C4-2B (cell line): Measurements from ENCODE around the gene FADS2.

ENCODE experiments used
- H3K27ac ChIP-seq: fragments of 450-650 bp; 2 replicates; pipeline ENCODE4 v1.5.1; 2017
- ZFX ChIP-seq: fragments of 450-650 bp; IDR thresholded peaks from 2 replicates; pipeline ENCODE4 v1.6.1; 2017
- TF ChIP-seq, protein P1 (sequence below): fragments of 450-650 bp; conservative IDR thresholded peaks from 2 replicates; pipeline ENCODE4 v1.5.1; 2017; ENCODE audit warnings: mild to moderate bottlenecking

FADS2 gene

DNA sequence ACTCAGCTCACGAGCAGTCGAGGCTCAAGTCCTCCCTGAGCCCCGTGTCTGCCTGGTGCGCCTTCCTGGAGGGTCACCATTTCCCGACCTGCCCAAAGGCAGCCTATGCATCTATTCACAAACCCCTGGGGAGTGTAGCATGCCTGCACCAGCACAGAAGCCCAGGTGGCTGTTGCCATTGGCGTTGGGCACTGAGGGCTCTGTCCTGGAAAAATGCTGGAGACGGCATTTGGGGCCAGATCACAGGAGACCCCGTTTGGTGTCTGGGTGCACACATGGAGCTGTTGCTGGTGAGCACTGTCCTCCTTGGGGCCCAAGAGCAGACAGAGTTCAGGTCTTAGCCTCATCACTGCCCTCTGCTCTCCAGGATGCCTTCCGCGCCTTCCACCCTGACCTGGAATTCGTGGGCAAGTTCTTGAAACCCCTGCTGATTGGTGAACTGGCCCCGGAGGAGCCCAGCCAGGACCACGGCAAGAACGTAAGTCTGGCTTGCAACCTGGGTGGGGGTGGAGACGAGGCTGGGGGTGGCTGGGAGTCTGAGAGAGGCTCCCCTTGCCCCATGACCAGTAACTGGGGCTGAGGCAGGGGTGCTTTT is 9.4 kb downstream of the FADS2 start:
- no peak overlapping the region for H3K27ac ChIP-seq
- TF ChIP-seq ZFX, result no peak
- TF ChIP-seq, protein P1, sequence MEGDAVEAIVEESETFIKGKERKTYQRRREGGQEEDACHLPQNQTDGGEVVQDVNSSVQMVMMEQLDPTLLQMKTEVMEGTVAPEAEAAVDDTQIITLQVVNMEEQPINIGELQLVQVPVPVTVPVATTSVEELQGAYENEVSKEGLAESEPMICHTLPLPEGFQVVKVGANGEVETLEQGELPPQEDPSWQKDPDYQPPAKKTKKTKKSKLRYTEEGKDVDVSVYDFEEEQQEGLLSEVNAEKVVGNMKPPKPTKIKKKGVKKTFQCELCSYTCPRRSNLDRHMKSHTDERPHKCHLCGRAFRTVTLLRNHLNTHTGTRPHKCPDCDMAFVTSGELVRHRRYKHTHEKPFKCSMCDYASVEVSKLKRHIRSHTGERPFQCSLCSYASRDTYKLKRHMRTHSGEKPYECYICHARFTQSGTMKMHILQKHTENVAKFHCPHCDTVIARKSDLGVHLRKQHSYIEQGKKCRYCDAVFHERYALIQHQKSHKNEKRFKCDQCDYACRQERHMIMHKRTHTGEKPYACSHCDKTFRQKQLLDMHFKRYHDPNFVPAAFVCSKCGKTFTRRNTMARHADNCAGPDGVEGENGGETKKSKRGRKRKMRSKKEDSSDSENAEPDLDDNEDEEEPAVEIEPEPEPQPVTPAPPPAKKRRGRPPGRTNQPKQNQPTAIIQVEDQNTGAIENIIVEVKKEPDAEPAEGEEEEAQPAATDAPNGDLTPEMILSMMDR, result no peak

DNA sequence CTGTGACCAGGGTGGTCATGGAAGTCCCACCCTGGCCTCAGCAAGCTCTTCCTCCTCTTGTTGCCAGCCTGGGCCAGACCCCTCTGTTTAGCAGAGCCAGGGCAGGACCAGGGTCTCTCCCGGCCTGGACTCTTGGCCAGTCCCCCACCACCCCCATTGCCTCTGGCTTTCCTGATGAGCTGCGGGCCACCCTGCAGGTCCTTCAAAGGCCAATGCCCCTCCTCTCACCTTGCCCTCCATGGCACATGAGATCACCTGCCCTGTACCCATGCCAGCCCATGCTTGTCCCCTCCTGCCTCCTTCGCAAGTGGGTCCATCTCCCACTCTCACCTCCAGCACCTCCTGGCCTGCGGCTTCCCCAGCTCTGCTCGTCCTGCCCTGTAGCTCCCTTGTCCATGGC is 10.4 kb downstream of the FADS2 start:
- TF ChIP-seq, protein P1, result no peak
- no peak for TF ChIP-seq ZFX
- H3K27ac ChIP-seq, result no peak overlapping the region

DNA sequence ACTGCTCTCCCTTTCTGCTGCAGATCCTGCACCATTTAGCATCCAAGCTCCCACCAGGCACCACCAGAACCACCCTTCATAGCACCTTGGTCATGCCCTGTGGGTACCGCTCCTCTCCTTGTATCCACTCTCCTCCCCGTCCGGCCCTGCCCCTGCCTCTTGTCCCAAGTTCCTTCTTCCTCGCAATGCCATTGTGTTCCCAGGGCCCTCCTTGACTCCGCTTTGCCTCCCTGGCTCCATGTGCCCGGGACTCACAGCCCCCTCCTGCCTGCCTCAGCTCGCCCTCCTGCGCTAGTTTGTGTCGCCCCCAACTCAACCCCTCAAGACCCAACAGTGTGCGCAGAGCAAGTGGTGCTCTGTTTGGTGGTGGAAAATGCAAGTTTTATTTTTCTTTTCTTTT is 10.8 kb downstream of the FADS2 start:
- no peak overlapping the region for H3K27ac ChIP-seq
- TF ChIP-seq, protein P1, result no peak
- TF ChIP-seq ZFX, result no peak

DNA sequence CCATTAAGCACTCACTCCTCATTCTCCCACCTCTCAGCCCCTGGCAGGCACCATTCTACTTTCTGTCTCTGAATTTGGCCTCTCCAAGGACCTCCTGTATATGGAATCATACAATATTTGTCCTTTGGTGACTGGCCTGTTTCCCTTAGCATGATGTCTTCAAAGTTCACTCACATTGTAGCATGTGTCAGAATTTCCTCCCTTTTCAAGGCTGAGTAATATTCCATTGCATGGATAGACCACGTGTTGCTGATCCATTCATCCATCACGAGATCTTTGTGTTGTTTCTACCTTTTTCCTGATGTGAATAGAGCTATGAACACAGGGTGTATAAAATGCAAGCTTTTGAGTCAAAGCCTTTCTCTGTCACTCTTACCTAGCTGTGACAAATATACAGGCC is 11.6 kb downstream of the FADS2 start:
- no peak overlapping the region for H3K27ac ChIP-seq
- TF ChIP-seq, protein P1, result no peak
- no peak for TF ChIP-seq ZFX

DNA sequence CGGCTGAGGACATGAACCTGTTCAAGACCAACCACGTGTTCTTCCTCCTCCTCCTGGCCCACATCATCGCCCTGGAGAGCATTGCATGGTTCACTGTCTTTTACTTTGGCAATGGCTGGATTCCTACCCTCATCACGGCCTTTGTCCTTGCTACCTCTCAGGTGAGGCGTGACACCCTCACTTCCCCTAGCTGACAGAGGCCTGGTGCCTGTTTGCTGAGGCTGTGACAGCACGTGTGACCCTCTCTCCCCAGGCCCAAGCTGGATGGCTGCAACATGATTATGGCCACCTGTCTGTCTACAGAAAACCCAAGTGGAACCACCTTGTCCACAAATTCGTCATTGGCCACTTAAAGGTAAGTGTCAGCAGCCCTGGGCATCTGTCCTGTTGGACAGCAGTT is 12.3 kb downstream of the FADS2 start:
- H3K27ac ChIP-seq, result no peak overlapping the region
- TF ChIP-seq, protein P1, result no peak
- no peak for TF ChIP-seq ZFX

DNA sequence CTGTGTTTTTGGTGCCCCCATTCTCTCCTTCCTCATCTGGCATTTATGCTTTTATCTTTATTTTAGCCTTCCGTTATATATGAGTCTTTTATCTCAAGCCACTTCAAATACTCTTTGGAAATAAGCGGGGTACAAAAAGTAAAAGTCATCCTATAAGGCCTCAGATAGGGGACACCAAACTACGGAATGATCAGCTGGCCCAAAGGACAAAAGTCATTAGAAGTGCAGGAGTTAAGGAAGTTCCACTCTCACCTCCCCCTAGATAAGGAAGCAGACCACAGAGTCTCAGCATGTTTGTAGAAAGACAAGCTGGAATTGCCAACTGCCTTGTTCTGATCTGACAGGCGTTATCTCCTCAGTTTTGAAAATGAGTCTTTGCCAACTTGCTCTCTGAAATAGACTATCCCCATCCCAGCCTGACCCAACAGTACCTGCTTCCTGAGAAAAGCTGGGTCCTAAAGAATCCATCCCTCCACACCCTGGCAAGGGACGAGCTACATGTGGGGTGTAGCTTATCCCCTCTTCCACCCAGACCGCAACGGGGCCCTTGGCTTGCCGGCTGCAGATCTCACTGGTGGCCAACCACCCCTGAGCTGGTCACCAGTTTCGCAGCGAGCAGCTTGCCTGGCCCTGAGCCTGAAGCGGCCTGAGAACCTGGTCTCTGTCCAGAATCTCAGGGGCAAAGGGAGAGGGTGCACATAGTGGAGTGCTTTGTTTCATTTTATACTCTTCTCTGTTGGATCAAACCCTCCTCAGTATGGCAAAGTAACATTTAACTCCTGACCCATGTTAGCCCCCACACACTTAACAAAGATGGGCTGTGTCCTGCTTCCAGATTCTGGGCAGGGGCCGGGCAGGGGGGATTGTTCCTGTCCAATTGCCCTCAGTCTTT is 13.8 kb downstream of the FADS2 start:
- no peak overlapping the region for H3K27ac ChIP-seq
- TF ChIP-seq ZFX, result no peak
- TF ChIP-seq, protein P1, result no peak

DNA sequence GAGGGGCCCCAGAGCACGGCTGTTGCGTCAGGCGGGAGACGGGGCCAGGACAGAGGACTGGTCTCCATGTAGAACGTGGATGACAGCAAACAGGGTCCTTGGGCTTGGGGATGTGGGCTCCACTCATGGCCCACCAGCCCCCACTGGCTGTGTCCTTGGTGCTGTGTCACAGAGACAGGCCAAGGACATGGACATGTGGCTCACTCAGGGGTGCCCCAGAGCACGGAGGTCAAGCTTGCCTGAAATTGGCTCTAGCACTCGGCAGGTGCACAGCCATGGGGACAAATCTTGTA is 14.4 kb downstream of the FADS2 start:
- TF ChIP-seq, protein P1, result no peak
- no peak for TF ChIP-seq ZFX
- no peak overlapping the region for H3K27ac ChIP-seq
